ENCODE data around the gene HHLA2. TPM values are rescaled to one million over a fixed set of nuclear protein-coding genes. Genes with fewer than 3 reads are reported as not detected.

Gene HHLA2
- total RNA-seq, 1 donor from 2014 or later: not detected

DNA sequence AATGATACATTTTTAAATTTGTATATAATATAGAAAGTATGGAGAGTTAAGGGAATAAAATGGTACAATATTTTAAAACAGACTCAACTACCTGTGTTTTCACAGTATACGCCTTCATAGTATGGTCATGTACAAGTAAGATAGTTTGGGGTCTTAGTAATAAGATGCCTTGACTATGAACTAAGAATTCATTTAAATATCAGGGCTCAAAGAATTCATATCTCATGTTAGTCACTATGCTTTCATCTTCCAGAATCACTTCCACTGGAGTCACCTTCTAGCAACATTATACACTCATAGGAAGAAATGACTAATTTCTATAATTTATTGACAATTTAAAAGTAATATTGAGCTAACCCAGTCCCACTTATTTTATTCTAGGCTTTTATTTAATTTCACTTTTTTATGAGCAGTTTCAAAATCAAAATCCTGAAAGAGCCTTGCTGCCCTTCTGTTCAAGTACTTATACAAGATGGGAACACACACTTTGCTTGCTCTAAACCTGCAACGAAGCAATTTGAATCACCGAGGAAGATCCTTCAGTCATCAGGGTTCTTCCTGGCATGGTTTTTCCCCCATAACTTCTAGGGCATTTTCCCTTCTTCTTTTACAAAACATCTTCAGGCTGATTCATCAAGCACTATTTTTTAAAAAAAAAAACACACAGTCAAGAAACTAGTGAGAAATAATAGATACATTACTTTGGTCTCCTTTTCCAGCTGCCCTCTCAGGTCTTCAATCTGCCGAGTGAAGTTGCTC lies 119.9 kb downstream of the HHLA2 start:
- DNase-seq (ENCODE audit: low read depth): no peak

DNA sequence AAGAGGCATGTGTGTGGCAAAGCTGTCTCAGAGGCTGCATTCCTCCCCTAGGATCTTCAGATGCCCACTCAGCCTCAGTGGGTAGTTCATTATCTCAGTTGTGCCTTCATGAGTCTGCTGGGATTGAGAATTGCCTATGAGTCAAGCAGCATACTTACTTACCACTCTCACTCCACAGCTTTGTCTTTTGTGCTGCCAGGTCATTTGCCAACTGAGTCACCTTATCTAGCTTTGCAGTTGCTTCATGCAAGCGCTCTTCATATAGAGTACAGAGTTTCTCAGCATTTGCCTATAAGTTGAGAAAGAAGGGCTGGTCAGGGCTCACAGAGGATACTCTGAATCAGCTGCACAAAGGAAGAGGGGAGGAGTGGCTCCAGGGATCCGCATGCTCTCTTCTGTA lies 124.6 kb downstream of the HHLA2 start:
- peak; percentile 44 for DNase-seq (ENCODE audit: low read depth)

Other genes starting within 250 kb of the HHLA2 start
- 58.7 and 74.2 TPM in 2 replicates for gene CD47, start 205.5 kb upstream of the HHLA2 start, total RNA-seq
- gene IFT57, start 74.1 kb upstream of the HHLA2 start, total RNA-seq: 28.9 and 43.4 TPM in 2 replicates
- gene MYH15, start 214.0 kb downstream of the HHLA2 start, total RNA-seq: 0.19 and 0.42 TPM in 2 replicates